PC-9 (cell line): ENCODE measurements around the gene MAP4K4. TPM values are rescaled to one million over a fixed set of nuclear protein-coding genes. Genes with fewer than 3 reads are reported as not detected.

ENCODE experiments used
- Bru-seq: library from RNA; stranded (reverse); fragments of 400-500 nt; gene quantifications from one replicate; lab custom pipeline; 2021; lab: Mats Ljungman, UMichigan
- BruChase-seq, 2 experiments: library from RNA; stranded (reverse); fragments of 400-500 nt; gene quantifications; one replicate each; lab custom pipeline; 2021; lab: Mats Ljungman, UMichigan
- BruUV-seq: library from RNA; stranded (reverse); fragments of 400-500 nt; replicated peaks from 2 replicates; lab custom pipeline; 2021; lab: Mats Ljungman, UMichigan
- CTCF ChIA-PET: fragments of 300-600 bp; sonication (Branson Sonifier 250); formaldehyde crosslinking; loops from one replicate; lab custom pipeline; 2022; ENCODE audit warnings: antibody characterized with exemption; lab: Charles Lee
- POLR2A ChIA-PET: fragments of 300-600 bp; sonication (Branson Sonifier 250); formaldehyde crosslinking; loops from one replicate; lab custom pipeline; 2022; ENCODE audit warnings: antibody characterized with exemption; ENCODE audit not compliant: unreplicated experiment; lab: Charles Lee
- DNase-seq, 2 experiments: peaks; one replicate each; pipeline versions ENCODE4 v3.0.0 to v3.0.0-alpha.2; 2015 to 2022; ENCODE audit warnings: mixed read lengths in 1 of 2
- H2AFZ ChIP-seq: fragments of 200-600 bp; sonication (generic); 2 replicates; pipeline ENCODE4 v1.8.1; 2017; ENCODE audit warnings: antibody characterized with exemption
- H3F3A ChIP-seq: fragments of 200-600 bp; sonication (generic); 2 replicates; pipeline ENCODE4 v1.8.1; 2017; ENCODE audit warnings: antibody characterized with exemption, mild to moderate bottlenecking, low read depth; ENCODE audit not compliant: insufficient read depth
- H3K27ac ChIP-seq: fragments of 200-600 bp; sonication (generic); 2 replicates; pipeline ENCODE4 v1.6.1; 2016; ENCODE audit warnings: mixed run types
- H3K27me3 ChIP-seq: fragments of 200-600 bp; sonication (generic); 2 replicates; pipeline ENCODE4 v1.6.1; 2016; ENCODE audit warnings: low read depth, mixed run types; ENCODE audit not compliant: insufficient read depth
- H3K36me3 ChIP-seq: fragments of 200-600 bp; sonication (generic); 2 replicates; pipeline ENCODE4 v1.6.1; 2016; ENCODE audit warnings: low read depth, mixed run types
- H3K4me1 ChIP-seq: fragments of 200-600 bp; sonication (generic); replicated peaks from 2 replicates; pipeline ENCODE4 v1.6.1; 2016; ENCODE audit warnings: mixed run types; ENCODE audit not compliant: insufficient read depth
- H3K4me2 ChIP-seq: fragments of 200-600 bp; sonication (generic); 2 replicates; pipeline ENCODE4 v1.6.1; 2017; ENCODE audit warnings: mixed run types
- H3K4me3 ChIP-seq: fragments of 200-600 bp; sonication (generic); 2 replicates; pipeline ENCODE4 v1.6.1; 2016; ENCODE audit warnings: mixed run types
- H3K79me2 ChIP-seq: fragments of 200-600 bp; sonication (generic); 2 replicates; pipeline ENCODE4 v1.6.1; 2017; ENCODE audit warnings: low read depth, mixed run types
- H3K9me2 ChIP-seq: fragments of 200-600 bp; sonication (generic); 2 replicates; pipeline ENCODE4 v1.8.1; 2017; ENCODE audit warnings: mild to moderate bottlenecking; ENCODE audit not compliant: insufficient read depth
- H3K9me3 ChIP-seq: fragments of 200-600 bp; sonication (generic); 2 replicates; pipeline ENCODE4 v1.8.1; 2016; ENCODE audit warnings: low read depth; ENCODE audit not compliant: insufficient read depth
- H4K20me1 ChIP-seq: fragments of 200-600 bp; sonication (generic); 2 replicates; pipeline ENCODE4 v1.8.1; 2017; ENCODE audit not compliant: insufficient read depth
- EZH2 ChIP-seq: fragments of 200-600 bp; sonication (generic); IDR thresholded peaks from 2 replicates; pipeline ENCODE4 v1.8.0; 2017; ENCODE audit warnings: antibody characterized with exemption, low read depth
- intact Hi-C: fragments of 100-400 bp; cut with micrococcal nuclease; formaldehyde crosslinking; loops from one replicate; pipeline ENCODE4 v1.10.0; 2022; ENCODE audit not compliant: unreplicated experiment
- long read RNA-seq: library from polyadenylated mRNA; stranded (forward); transcript quantifications from one replicate; pipeline ENCODE4 v2.0.0, GENCODE V29; 2022
- total RNA-seq: library from RNA; stranded (reverse); gene quantifications from 2 replicates; pipeline ENCODE4 v1.2.3, GENCODE V29; 2021
- TF ChIP-seq, protein P1 (sequence below): fragments of 200-600 bp; sonication (generic); conservative IDR thresholded peaks from 2 replicates; pipeline ENCODE4 v1.6.1; 2017; ENCODE audit warnings: mixed run types, antibody characterized with exemption, mild to moderate bottlenecking, moderate library complexity

Gene MAP4K4
- total RNA-seq: 100 and 129 TPM in 2 replicates
- percentile 94 among the genes with signal in this experiment for Bru-seq, nascent RNA
- percentile 85 among the genes with signal in this experiment for BruChase-seq, experiment 1, labeled RNA remaining after a 2-hour chase
- percentile 84 among the genes with signal in this experiment for BruChase-seq, experiment 2, labeled RNA remaining after a 6-hour chase
- long read RNA-seq, full-length matches to known transcripts: 9 of 77 reads
- long read RNA-seq, partial matches to known transcripts: 16 of 77 reads
- long read RNA-seq, other reads (novel, unspliced or antisense): 52 of 77 reads

DNA sequence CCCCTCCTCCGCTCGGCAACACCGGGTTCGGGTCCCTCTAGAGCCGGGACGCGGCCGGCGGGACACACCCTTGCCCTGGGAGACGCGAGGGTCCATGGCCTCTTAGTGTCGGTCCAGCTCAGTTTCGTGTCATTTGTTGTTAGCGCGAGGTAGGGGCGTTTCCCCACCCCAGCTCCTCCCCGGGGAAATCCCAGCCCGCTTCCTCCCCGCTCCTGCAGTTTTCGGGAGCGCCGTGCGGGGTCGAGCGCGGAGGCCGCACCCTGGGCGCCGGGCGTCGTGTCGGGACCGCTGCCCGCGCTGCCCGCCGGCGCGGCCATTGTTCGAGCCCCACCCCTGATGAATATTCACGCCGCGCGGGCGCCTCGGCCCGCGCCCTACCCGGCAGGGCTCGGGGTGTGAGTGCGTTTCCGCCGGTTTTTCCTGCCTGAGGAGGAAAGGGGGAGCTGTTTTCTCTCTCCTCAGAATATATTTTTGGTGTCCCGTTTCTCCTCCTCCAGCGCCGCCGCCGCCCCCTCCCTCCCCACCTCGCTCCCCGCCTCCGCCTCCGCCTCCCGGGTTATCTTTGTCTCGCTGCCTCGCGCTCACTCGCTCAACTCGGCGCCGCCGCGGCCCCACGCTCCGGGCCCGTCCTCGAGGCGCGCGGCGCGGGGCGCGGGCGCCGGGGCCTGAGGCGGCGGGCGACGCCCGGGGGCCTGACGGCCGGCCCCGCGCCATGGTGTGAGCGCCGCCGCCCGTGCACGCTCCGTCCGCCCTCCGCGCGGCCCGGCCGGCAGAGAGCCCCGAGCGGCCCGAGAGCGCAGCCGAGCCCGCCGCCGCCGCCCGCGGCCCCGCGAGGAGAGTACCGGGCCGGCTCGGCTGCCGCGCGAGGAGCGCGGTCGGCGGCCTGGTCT is at the start of gene MAP4K4:
MAP4K4 (plus strand) TSS at position 584 of the 890 bp plus-strand sequence. CDS start 374 bp downstream, outside the sequence.
- CTCF ChIA-PET: interaction anchor here (0.6 to 1.1 kb wide), 5 partner anchors 23 to 369 kb away, joined by 3 to 5 read pairs (median 3); no protein-coding TSS in a partner anchor

DNA sequence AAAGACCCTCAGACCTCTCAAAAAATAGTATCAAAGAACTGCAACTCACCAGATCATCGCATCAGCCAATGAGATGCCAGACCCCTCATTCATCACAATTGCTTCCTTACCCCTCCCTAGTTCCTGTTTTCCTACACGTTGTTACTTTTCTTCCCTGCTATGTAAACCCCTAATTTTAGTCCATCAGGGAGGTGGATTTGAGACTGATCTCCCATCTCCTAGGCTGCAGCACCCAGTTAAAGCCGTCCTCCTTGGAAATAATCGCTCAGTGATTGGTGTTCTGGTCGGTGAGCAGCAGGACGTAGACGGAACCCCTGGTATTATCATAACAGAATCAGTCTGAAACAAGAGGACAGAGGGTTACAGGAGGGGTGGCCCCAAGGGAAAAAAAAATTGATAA is 44.0 kb upstream of the MAP4K4 start:
- H3K27me3 ChIP-seq: no peaks in the 10 kb centered on the region
- no TSS peak for BruUV-seq
- H3K27ac ChIP-seq: no peak overlapping the region
- intact Hi-C loops: no loop called here
- no peak for TF ChIP-seq EZH2
- TF ChIP-seq, protein P1, sequence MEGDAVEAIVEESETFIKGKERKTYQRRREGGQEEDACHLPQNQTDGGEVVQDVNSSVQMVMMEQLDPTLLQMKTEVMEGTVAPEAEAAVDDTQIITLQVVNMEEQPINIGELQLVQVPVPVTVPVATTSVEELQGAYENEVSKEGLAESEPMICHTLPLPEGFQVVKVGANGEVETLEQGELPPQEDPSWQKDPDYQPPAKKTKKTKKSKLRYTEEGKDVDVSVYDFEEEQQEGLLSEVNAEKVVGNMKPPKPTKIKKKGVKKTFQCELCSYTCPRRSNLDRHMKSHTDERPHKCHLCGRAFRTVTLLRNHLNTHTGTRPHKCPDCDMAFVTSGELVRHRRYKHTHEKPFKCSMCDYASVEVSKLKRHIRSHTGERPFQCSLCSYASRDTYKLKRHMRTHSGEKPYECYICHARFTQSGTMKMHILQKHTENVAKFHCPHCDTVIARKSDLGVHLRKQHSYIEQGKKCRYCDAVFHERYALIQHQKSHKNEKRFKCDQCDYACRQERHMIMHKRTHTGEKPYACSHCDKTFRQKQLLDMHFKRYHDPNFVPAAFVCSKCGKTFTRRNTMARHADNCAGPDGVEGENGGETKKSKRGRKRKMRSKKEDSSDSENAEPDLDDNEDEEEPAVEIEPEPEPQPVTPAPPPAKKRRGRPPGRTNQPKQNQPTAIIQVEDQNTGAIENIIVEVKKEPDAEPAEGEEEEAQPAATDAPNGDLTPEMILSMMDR: no peak
- no peak overlapping the region for H3K4me2 ChIP-seq
- ChIA-PET POLR2A (interaction anchor here (0.7 kb wide), 1 partner anchor 1527 kb away, joined by 4 read pairs; no protein-coding TSS in a partner anchor), CTCF (no interaction called here)
- H3F3A ChIP-seq: no peaks in the 10 kb centered on the region
- DNase-seq: no peak
- no peaks in the 10 kb centered on the region for H3K9me2 ChIP-seq
- no peaks in the 10 kb centered on the region for H3K36me3 ChIP-seq
- H2AFZ ChIP-seq: no peak overlapping the region
- no peaks in the 10 kb centered on the region for H3K79me2 ChIP-seq
- no peak overlapping the region for H3K4me3 ChIP-seq
- no peaks in the 10 kb centered on the region for H3K4me1 ChIP-seq
- no peaks in the 10 kb centered on the region for H4K20me1 ChIP-seq
- no peaks in the 10 kb centered on the region; the same call in 1 of the 2 replicates for H3K9me3 ChIP-seq

More for the DNA sequence above, at the start of gene MAP4K4:
- intact Hi-C loops: loop anchor here (1.0 to 10.0 kb wide), 6 partner anchors 67 to 360 kb away; partner anchors contain the start of gene CREG2
- Histone ChIP-seq H3K27me3 (no peaks in the 10 kb centered on the region), H3K9me3 (no peaks in the 10 kb centered on the region), H3F3A (peaks cover 19% of the 10 kb centered on the region; the same call in 1 of the 2 replicates), H3K79me2 (peaks cover 43% of the 10 kb centered on the region), H4K20me1 (peaks cover 17% of the 10 kb centered on the region), H2AFZ (peak within 1 kb of the TSS; percentile 70; the same call in 1 of the 2 replicates), H3K4me3 (peak within 1 kb of the TSS; percentile 96), H3K4me2 (peak within 1 kb of the TSS; percentile 98), H3K9me2 (no peaks in the 10 kb centered on the region), H3K4me1 (peaks cover 21% of the 10 kb centered on the region), H3K36me3 (peaks cover 16% of the 10 kb centered on the region), H3K27ac (peak within 1 kb of the TSS; percentile 59)
- peak; percentile 59 to 74 for DNase-seq
- no TSS peak for BruUV-seq
- TF ChIP-seq, protein P1: peak; percentile 24; the same call in 1 of the 2 replicates
- TF ChIP-seq EZH2: no peak
- POLR2A ChIA-PET: interaction anchor here (0.6 to 1.0 kb wide), 6 partner anchors 62 to 389 kb away, joined by 3 to 6 read pairs (median 4); partner anchors contain the start of gene RNF149
